IPS-18c (cell line): ENCODE data around the gene RPTOR.

Source experiments
- H3K4me3 ChIP-seq: 2 replicates; pipeline ENCODE4 v1.7.0; 2013; ENCODE audit warnings: low read depth, mild to moderate bottlenecking, low read length, moderate library complexity; ENCODE audit not compliant: insufficient read depth
- H3K9me3 ChIP-seq: one replicate; pipeline ENCODE4 v1.6.1; 2013; ENCODE audit warnings: mild to moderate bottlenecking, low read length, moderate library complexity; ENCODE audit not compliant: control insufficient read depth, insufficient read depth

RPTOR gene

GRCh38 chr17:80884811-80885210, 340.2 kb downstream of the RPTOR start:
- H3K9me3 ChIP-seq: peaks cover 2% of the 10 kb centered on the region

GRCh38 chr17:80885947-80886582, 341.4 kb downstream of the RPTOR start:
- Histone ChIP-seq H3K4me3 (no peak overlapping the region), H3K9me3 (peaks cover 2% of the 10 kb centered on the region)

More at GRCh38 chr17:80884811-80885210, 340.2 kb downstream of the RPTOR start:
- no peak overlapping the region for H3K4me3 ChIP-seq

- peaks cover 2% of the 10 kb centered on the region for H3K9me3 ChIP-seq
- H3K4me3 ChIP-seq: no peak overlapping the region
These were observed 342.3 kb downstream of the RPTOR start for GRCh38 chr17:80886641-80887573.

GRCh38 chr17:80887639-80888175, 343.1 kb downstream of the RPTOR start:
- Histone ChIP-seq H3K9me3 (no peaks in the 10 kb centered on the region), H3K4me3 (no peak overlapping the region)

- Histone ChIP-seq H3K4me3 (no peak overlapping the region), H3K9me3 (no peaks in the 10 kb centered on the region)
These were observed 343.9 kb downstream of the RPTOR start for GRCh38 chr17:80888276-80889160.

GRCh38 chr17:80889231-80890195, 344.9 kb downstream of the RPTOR start:
- Histone ChIP-seq H3K4me3 (no peak overlapping the region), H3K9me3 (no peaks in the 10 kb centered on the region)

GRCh38 chr17:80890196-80890920, 345.7 kb downstream of the RPTOR start:
- no peaks in the 10 kb centered on the region for H3K9me3 ChIP-seq
- no peak overlapping the region for H3K4me3 ChIP-seq

GRCh38 chr17:80890921-80891396, 346.3 kb downstream of the RPTOR start:
- Histone ChIP-seq H3K4me3 (no peak overlapping the region), H3K9me3 (no peaks in the 10 kb centered on the region)

GRCh38 chr17:80891397-80892018, 346.9 kb downstream of the RPTOR start:
- H3K4me3 ChIP-seq: no peak overlapping the region
- no peaks in the 10 kb centered on the region for H3K9me3 ChIP-seq

- Histone ChIP-seq H3K4me3 (no peak overlapping the region), H3K9me3 (no peaks in the 10 kb centered on the region)
These were observed 347.6 kb downstream of the RPTOR start for GRCh38 chr17:80892019-80892855.

GRCh38 chr17:80892900-80893603, 348.4 kb downstream of the RPTOR start:
- Histone ChIP-seq H3K4me3 (no peak overlapping the region), H3K9me3 (no peaks in the 10 kb centered on the region)

GRCh38 chr17:80893604-80894438, 349.2 kb downstream of the RPTOR start:
- Histone ChIP-seq H3K9me3 (no peaks in the 10 kb centered on the region), H3K4me3 (no peak overlapping the region)

- H3K4me3 ChIP-seq: no peak overlapping the region
- no peaks in the 10 kb centered on the region for H3K9me3 ChIP-seq
These were observed 349.7 kb downstream of the RPTOR start for GRCh38 chr17:80894439-80894721.
